Neural progenitor cell (in vitro differentiated cells): ENCODE results near the gene PKHD1. TPM values are rescaled to one million over a fixed set of nuclear protein-coding genes. Genes with fewer than 3 reads are reported as not detected.

Source experiments
- DNase-seq: peaks from one replicate; pipeline ENCODE4 v3.0.0-alpha.2; 2016; ENCODE audit warnings: low spot score
- H2AFZ ChIP-seq: fragments of 200-600 bp; sonication (generic); replicated peaks from 2 replicates; pipeline ENCODE4 v1.6.1; 2016; ENCODE audit warnings: antibody characterized with exemption
- H3F3A ChIP-seq: fragments of 200-600 bp; sonication (generic); 2 replicates; pipeline ENCODE4 v1.6.1; 2016; ENCODE audit warnings: antibody characterized with exemption, low read depth
- H3K27ac ChIP-seq: fragments of 200-600 bp; sonication (generic); 2 replicates; pipeline ENCODE4 v1.5.1; 2016; ENCODE audit warnings: mild to moderate bottlenecking
- H3K27me3 ChIP-seq: fragments of 200-600 bp; sonication (generic); 2 replicates; pipeline ENCODE4 v1.6.1; 2016; ENCODE audit warnings: mild to moderate bottlenecking, moderate library complexity
- H3K36me3 ChIP-seq: fragments of 200-600 bp; sonication (generic); 2 replicates; pipeline ENCODE4 v1.5.1; 2016
- H3K4me1 ChIP-seq: fragments of 200-600 bp; sonication (generic); 2 replicates; pipeline ENCODE4 v1.6.1; 2016; ENCODE audit warnings: mixed run types
- H3K4me2 ChIP-seq: fragments of 200-600 bp; sonication (generic); 2 replicates; pipeline ENCODE4 v1.6.1; 2016
- H3K4me3 ChIP-seq: fragments of 200-600 bp; sonication (generic); 2 replicates; pipeline ENCODE4 v1.5.1; 2016
- H3K79me2 ChIP-seq: fragments of 200-600 bp; sonication (generic); 2 replicates; pipeline ENCODE4 v1.6.1; 2016; ENCODE audit warnings: low read depth
- H3K9ac ChIP-seq: fragments of 200-600 bp; sonication (generic); 2 replicates; pipeline ENCODE4 v1.6.1; 2016
- H3K9me3 ChIP-seq: fragments of 200-600 bp; sonication (generic); 2 replicates; pipeline ENCODE4 v1.5.1; 2016; ENCODE audit warnings: low read depth
- H4K20me1 ChIP-seq: fragments of 200-600 bp; sonication (generic); 2 replicates; pipeline ENCODE4 v1.6.1; 2016; ENCODE audit warnings: low read depth
- H3K27ac Mint-ChIP-seq: 3 replicates; pipeline ENCODE4 v1.8.0; 2021; ENCODE audit warnings: mixed read lengths
- H3K27me3 Mint-ChIP-seq: 2 replicates; pipeline ENCODE4 v1.8.0; 2022; ENCODE audit warnings: low read depth, mild to moderate bottlenecking, inconsistent platforms, moderate library complexity, mixed read lengths; ENCODE audit not compliant: insufficient read depth
- H3K36me3 Mint-ChIP-seq: 3 replicates; pipeline ENCODE4 v1.8.0; 2021; ENCODE audit warnings: mixed read lengths
- H3K4me1 Mint-ChIP-seq: 3 replicates; pipeline ENCODE4 v1.8.0; 2021; ENCODE audit warnings: mixed read lengths
- H3K4me3 Mint-ChIP-seq: 3 replicates; pipeline ENCODE4 v1.8.0; 2021; ENCODE audit warnings: mild to moderate bottlenecking, moderate library complexity, mixed read lengths
- H3K9me3 Mint-ChIP-seq: 3 replicates; pipeline ENCODE4 v1.8.0; 2020; ENCODE audit warnings: mixed read lengths
- EZH2 ChIP-seq: fragments of 200-600 bp; sonication (generic); IDR thresholded peaks from 2 replicates; pipeline ENCODE4 v1.6.1; 2017; ENCODE audit warnings: antibody characterized with exemption, mild to moderate bottlenecking, moderate library complexity
- EZH2phosphoT487 ChIP-seq: fragments of 200-600 bp; sonication (generic); IDR thresholded peaks from 2 replicates; pipeline ENCODE4 v1.6.1; 2017; ENCODE audit warnings: antibody characterized with exemption
- total RNA-seq: library from RNA; depleted of rRNA; stranded (reverse); fragments of >200 nt; gene quantifications from 2 replicates; pipeline ENCODE4 v1.2.3, GENCODE V29; 2015; ENCODE audit warnings: low replicate concordance
- TF ChIP-seq, protein P1 (sequence below): fragments of 200-600 bp; sonication (generic); IDR thresholded peaks from 2 replicates; pipeline ENCODE4 v1.5.1; 2017; ENCODE audit warnings: antibody characterized with exemption, mild to moderate bottlenecking

Gene PKHD1
- total RNA-seq, 1 donor from 2014 or later: 0.04 TPM

- no peaks in the 10 kb centered on the region for H3K36me3 Mint-ChIP-seq
- H3K27me3 ChIP-seq: no peaks in the 10 kb centered on the region
- TF ChIP-seq EZH2phosphoT487 (no peak), EZH2 (no peak)
- TF ChIP-seq, protein P1, sequence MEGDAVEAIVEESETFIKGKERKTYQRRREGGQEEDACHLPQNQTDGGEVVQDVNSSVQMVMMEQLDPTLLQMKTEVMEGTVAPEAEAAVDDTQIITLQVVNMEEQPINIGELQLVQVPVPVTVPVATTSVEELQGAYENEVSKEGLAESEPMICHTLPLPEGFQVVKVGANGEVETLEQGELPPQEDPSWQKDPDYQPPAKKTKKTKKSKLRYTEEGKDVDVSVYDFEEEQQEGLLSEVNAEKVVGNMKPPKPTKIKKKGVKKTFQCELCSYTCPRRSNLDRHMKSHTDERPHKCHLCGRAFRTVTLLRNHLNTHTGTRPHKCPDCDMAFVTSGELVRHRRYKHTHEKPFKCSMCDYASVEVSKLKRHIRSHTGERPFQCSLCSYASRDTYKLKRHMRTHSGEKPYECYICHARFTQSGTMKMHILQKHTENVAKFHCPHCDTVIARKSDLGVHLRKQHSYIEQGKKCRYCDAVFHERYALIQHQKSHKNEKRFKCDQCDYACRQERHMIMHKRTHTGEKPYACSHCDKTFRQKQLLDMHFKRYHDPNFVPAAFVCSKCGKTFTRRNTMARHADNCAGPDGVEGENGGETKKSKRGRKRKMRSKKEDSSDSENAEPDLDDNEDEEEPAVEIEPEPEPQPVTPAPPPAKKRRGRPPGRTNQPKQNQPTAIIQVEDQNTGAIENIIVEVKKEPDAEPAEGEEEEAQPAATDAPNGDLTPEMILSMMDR: no peak
- no peak overlapping the region for H2AFZ ChIP-seq
- no peak overlapping the region for H3K9ac ChIP-seq
- no peak overlapping the region for H3K4me2 ChIP-seq
- no peak overlapping the region for H3K27ac ChIP-seq
- H3K27ac Mint-ChIP-seq: no peak overlapping the region
- peaks cover 4% of the 10 kb centered on the region for H3K4me1 ChIP-seq
- no peaks in the 10 kb centered on the region for H3K36me3 ChIP-seq
- no peaks in the 10 kb centered on the region for H3K9me3 Mint-ChIP-seq
- H3K4me1 Mint-ChIP-seq: no peaks in the 10 kb centered on the region
- H3K79me2 ChIP-seq: no peaks in the 10 kb centered on the region
- no peaks in the 10 kb centered on the region for H3K9me3 ChIP-seq
- no peaks in the 10 kb centered on the region for H3K27me3 Mint-ChIP-seq
- H3F3A ChIP-seq: no peaks in the 10 kb centered on the region
- no peak for DNase-seq
- no peaks in the 10 kb centered on the region for H4K20me1 ChIP-seq
- no peak overlapping the region for H3K4me3 Mint-ChIP-seq
- no peak overlapping the region for H3K4me3 ChIP-seq
Observed at GRCh38 chr6:51868591-51869355, 218.6 kb downstream of the PKHD1 start.

DNA sequence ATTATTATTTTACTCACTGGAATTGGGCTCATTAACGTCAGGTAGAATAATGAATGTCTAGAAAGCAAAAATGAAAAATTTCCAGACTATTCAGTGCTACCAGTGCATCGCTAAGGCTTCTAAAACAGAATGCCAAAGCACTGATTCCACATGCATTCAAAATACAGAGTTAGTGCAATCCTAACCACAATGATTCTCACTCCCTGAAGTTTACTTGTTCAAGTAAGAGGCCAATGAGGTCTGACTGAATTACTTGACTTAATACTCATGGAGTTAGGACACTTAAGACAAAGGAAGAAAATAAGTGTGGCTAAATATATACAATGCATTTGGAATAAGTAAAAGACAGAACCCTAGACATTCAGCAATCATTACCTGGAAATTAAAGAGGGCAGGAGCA, 220.5 kb downstream of the PKHD1 start:
- H2AFZ ChIP-seq: no peak overlapping the region
- H3K4me3 ChIP-seq: no peak overlapping the region
- H3K4me3 Mint-ChIP-seq: no peak overlapping the region
- no peak for DNase-seq
- TF ChIP-seq EZH2 (no peak), EZH2phosphoT487 (no peak)
- TF ChIP-seq, protein P1: no peak
- H3K27me3 Mint-ChIP-seq: no peaks in the 10 kb centered on the region
- no peaks in the 10 kb centered on the region for H3K36me3 Mint-ChIP-seq
- no peaks in the 10 kb centered on the region for H3K36me3 ChIP-seq
- H3K4me2 ChIP-seq: no peak overlapping the region
- no peak overlapping the region for H3K27ac ChIP-seq
- no peak overlapping the region for H3K9ac ChIP-seq
- H3K27me3 ChIP-seq: no peaks in the 10 kb centered on the region
- no peaks in the 10 kb centered on the region for H4K20me1 ChIP-seq
- H3K79me2 ChIP-seq: no peaks in the 10 kb centered on the region
- no peaks in the 10 kb centered on the region for H3K4me1 Mint-ChIP-seq
- H3K9me3 Mint-ChIP-seq: no peaks in the 10 kb centered on the region
- H3K27ac Mint-ChIP-seq: no peak overlapping the region
- H3K9me3 ChIP-seq: no peaks in the 10 kb centered on the region
- no peaks in the 10 kb centered on the region for H3F3A ChIP-seq
- H3K4me1 ChIP-seq: peaks cover 4% of the 10 kb centered on the region

DNA sequence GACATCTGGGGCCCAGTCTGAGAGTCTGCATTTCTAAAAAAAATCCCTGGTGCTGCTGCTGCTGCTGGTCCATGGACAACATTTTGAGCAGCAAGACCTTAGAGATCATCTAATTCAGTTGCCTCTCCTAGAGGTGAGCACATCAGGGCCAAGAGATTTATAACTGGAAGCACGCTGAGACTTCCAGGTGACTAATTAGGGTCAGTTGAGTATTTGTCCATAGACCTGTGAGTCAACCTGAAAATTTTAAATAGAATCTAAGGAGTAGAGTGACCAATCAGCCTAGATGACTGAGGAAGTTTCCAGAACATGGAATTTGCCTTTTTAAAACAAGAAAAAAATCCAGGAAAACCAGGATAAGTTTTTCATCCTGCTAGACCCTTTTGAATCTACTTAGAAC, 221.4 kb downstream of the PKHD1 start:
- H4K20me1 ChIP-seq: no peaks in the 10 kb centered on the region
- H3K4me3 ChIP-seq: no peak overlapping the region
- peaks cover 4% of the 10 kb centered on the region for H3K4me1 ChIP-seq
- no peaks in the 10 kb centered on the region for H3K27me3 Mint-ChIP-seq
- H3K9me3 Mint-ChIP-seq: no peaks in the 10 kb centered on the region
- H3K36me3 ChIP-seq: no peaks in the 10 kb centered on the region
- no peak overlapping the region for H3K27ac Mint-ChIP-seq
- H3K9me3 ChIP-seq: no peaks in the 10 kb centered on the region
- H3K9ac ChIP-seq: no peak overlapping the region
- no peaks in the 10 kb centered on the region for H3K36me3 Mint-ChIP-seq
- H2AFZ ChIP-seq: no peak overlapping the region
- no peak for DNase-seq
- TF ChIP-seq EZH2 (no peak), EZH2phosphoT487 (no peak)
- TF ChIP-seq, protein P1: no peak
- no peaks in the 10 kb centered on the region for H3F3A ChIP-seq
- H3K4me2 ChIP-seq: no peak overlapping the region
- H3K27ac ChIP-seq: no peak overlapping the region
- no peaks in the 10 kb centered on the region for H3K27me3 ChIP-seq
- no peaks in the 10 kb centered on the region for H3K79me2 ChIP-seq
- no peaks in the 10 kb centered on the region for H3K4me1 Mint-ChIP-seq
- no peak overlapping the region for H3K4me3 Mint-ChIP-seq
